Measurements from ENCODE around the gene MFF. TPM values are rescaled to one million over a fixed set of nuclear protein-coding genes. Genes with fewer than 3 reads are reported as not detected.
"Not testable (repeated sequence)": the region's sequence is repeated elsewhere in the genome, so short reads cannot be mapped to it uniquely, and the experiment has no call there.

Gene MFF
- total RNA-seq, 1 donor from 2014 or later: 57.2 TPM

DNA sequence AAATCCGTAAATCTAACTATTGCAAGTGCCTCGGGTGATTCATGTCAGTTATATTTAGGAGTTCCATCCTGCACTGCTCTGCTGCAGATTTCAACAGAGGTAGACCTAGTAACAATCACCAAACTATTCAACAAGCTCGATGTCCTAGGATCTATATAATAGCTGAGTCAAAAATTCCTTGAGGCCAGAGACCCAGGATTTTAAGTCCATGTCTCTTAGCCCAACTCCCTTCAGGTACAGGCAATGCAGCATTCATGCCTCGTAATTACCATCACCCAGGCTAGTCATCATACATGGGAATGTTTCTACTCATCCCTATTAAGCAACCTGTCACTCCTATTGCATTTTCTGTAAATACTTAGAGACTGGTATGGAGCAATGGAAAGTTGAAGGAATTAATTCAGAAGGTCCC, 53.3 kb downstream of the MFF start:
- H3K9me3 ChIP-seq: no peaks in the 10 kb centered on the region
- no peaks in the 10 kb centered on the region for H3K27me3 ChIP-seq
- intact Hi-C loops (cut with DNase I): no loop called here
- no peak overlapping the region for H3K27ac ChIP-seq
- H3K4me1 ChIP-seq: no peaks in the 10 kb centered on the region
- ATAC-seq: no peak
- TF ChIP-seq, protein P1, sequence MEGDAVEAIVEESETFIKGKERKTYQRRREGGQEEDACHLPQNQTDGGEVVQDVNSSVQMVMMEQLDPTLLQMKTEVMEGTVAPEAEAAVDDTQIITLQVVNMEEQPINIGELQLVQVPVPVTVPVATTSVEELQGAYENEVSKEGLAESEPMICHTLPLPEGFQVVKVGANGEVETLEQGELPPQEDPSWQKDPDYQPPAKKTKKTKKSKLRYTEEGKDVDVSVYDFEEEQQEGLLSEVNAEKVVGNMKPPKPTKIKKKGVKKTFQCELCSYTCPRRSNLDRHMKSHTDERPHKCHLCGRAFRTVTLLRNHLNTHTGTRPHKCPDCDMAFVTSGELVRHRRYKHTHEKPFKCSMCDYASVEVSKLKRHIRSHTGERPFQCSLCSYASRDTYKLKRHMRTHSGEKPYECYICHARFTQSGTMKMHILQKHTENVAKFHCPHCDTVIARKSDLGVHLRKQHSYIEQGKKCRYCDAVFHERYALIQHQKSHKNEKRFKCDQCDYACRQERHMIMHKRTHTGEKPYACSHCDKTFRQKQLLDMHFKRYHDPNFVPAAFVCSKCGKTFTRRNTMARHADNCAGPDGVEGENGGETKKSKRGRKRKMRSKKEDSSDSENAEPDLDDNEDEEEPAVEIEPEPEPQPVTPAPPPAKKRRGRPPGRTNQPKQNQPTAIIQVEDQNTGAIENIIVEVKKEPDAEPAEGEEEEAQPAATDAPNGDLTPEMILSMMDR (IDR thresholded peaks at IDR 0.05): no peak
- H3K36me3 ChIP-seq: no peaks in the 10 kb centered on the region
- DNase-seq: no peak
- H3K4me3 ChIP-seq: no peak overlapping the region

DNA sequence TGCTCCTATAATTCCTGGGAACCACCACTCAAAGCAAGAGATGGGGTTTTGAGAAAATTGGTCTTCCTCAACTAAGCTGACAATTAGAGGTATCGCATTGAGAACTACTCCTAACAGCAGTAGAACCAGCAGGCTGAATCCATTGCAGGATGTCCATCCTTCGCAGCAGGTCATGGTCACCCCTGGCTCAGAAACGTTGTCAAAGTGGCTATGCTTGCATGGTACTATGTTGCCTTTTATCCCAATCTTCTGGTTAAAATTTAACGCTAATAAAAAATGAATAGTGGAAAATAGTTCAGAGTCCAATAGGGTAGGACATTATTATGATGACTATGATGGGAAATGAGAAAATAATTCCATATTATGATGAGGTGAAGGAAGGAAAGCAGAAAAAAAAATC, 54.0 kb downstream of the MFF start, which contains the start of gene TM4SF20:
Gene TM4SF20, minus strand, starts transcription at position 212 of the 400 bp plus-strand sequence. Its CDS starts 38 bp downstream, at position 174.
- no peak for DNase-seq
- no peaks in the 10 kb centered on the region for H3K4me1 ChIP-seq
- H3K27me3 ChIP-seq: no peaks in the 10 kb centered on the region
- TF ChIP-seq, protein P1 (IDR thresholded peaks at IDR 0.05): no peak
- H3K9me3 ChIP-seq: no peaks in the 10 kb centered on the region
- H3K27ac ChIP-seq: no peak within 1 kb of the TSS
- H3K36me3 ChIP-seq: no peaks in the 10 kb centered on the region
- no peak for ATAC-seq
- intact Hi-C loops (cut with DNase I): no loop called here
- no peak within 1 kb of the TSS for H3K4me3 ChIP-seq

DNA sequence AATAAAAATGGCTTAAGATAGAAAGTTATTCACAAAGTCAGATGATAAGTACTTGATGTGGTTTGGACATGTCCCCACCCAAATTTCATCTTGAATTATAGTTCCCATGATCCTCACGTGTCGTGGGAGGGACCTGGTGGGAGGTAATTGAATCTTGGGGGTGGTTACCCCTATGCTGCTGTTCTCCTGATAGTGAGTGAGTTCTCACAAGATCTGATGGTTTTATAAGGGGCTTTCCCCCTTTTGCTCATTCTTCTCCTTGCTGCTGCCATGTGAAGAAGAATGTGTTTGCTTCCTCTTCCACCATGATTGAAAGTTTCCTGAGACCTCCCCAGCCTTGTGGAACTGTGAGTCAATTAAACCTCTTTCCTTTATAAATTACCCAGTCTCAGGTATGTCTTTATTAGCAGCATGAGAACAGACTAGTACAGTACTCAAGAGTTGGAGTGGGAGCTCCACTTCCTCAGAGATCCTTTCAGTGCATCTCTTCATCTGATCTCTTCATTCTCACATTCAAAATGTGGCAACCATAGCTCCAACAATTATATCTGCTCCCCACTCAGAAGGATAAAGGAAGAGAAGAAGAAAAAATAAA, 57.3 kb downstream of the MFF start:
- H3K27me3 ChIP-seq; intact Hi-C loops (cut with DNase I); H3K9me3 ChIP-seq; H3K4me3 ChIP-seq; H3K27ac ChIP-seq; H3K4me1 ChIP-seq; ATAC-seq; DNase-seq; H3K36me3 ChIP-seq: not testable (repeated sequence)

DNA sequence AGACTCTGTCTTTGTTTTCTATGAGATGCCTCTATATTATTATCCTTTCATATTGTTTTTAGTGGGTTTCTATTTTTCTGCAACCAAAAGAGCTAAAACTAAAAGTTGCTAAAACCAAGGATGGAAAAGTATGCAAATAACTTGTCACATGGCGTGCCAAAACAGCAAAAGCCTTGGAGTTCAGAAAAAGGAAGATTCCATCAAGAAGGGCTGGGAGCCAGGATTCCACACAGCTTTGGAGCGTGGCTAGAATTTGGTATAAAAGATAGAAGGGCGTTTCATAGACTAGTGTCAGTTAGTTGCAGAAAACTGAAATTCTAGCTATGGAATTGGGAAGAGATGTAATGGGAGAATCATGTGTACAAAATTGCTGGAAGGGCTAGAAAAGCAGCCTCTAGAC, 58.6 kb downstream of the MFF start:
- Histone ChIP-seq H3K4me3 (no peak overlapping the region), H3K4me1 (no peaks in the 10 kb centered on the region), H3K27ac (no peak overlapping the region), H3K36me3 (no peaks in the 10 kb centered on the region), H3K27me3 (no peaks in the 10 kb centered on the region), H3K9me3 (no peaks in the 10 kb centered on the region)
- intact Hi-C loops (cut with DNase I): no loop called here
- TF ChIP-seq, protein P1 (IDR thresholded peaks at IDR 0.05): no peak
- DNase-seq: no peak
- no peak for ATAC-seq

DNA sequence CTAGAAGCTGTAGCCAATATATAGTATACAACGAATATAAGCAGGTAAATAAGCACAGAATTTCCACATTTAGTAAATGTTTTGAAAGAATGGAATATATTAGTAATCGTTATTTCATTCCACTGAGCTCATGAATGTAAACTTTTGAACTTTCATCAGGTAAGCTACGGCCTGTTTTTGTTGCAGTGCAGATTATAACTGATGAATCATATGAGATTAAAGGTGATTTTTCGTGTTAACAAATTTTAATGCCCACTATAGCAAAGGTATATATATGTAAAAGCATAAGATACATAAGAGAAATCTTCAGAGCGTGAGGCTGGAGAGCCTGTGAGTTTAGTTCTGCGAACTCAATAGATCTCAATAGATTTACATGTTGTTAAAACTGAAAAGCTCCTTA, 61.6 kb downstream of the MFF start:
- DNase-seq: no peak
- Histone ChIP-seq H3K9me3 (no peaks in the 10 kb centered on the region), H3K27me3 (no peaks in the 10 kb centered on the region), H3K36me3 (no peaks in the 10 kb centered on the region), H3K4me1 (no peaks in the 10 kb centered on the region), H3K4me3 (no peak overlapping the region), H3K27ac (no peak overlapping the region)
- TF ChIP-seq, protein P1 (IDR thresholded peaks at IDR 0.05): no peak
- intact Hi-C loops (cut with DNase I): no loop called here
- no peak for ATAC-seq

DNA sequence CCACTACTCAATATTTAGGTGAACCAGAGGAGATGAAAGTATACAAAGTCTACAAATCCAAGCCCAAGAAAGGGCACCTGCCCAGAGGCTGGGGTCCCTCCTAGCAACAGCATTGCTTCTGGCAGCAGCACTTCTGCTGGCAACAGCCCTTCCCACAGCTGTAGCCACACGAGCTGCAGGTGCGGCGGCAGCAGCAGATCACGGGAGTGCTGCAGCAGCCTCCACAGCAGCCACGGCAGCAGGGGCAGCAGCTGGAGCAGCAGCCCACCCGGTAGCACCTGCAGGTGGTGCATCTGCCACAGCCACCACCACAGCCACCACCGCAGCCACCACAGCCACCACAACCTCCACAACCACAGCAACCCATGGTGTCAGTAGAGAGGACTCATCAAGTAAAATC, 62.5 kb downstream of the MFF start, which contains the start of gene SCYGR1:
Gene SCYGR1, minus strand, starts transcription at position 367 of the 400 bp plus-strand sequence. Its CDS starts 0 bp downstream, at position 367.
- H3K27ac ChIP-seq; intact Hi-C loops (cut with DNase I); H3K4me3 ChIP-seq; DNase-seq; H3K27me3 ChIP-seq; ATAC-seq; H3K36me3 ChIP-seq; H3K9me3 ChIP-seq; H3K4me1 ChIP-seq: not testable (repeated sequence)

Measured in upper lobe of right lung (tissue), 1 donor.